Activated naive CD8-positive, alpha-beta T cell treated with anti-CD3 and anti-CD28 coated beads, Interleukin-2, amount 50 U/mL, for 24 hours (primary cell): ENCODE measurements around the gene AGAP3.
A peak's percentile ranks its signal among the peaks of the same experiment; 100 is the strongest.

Experiments used
- ATAC-seq: fragments of 150-1000 bp; cut with Tn5 transposase; one replicate; pipeline ENCODE4 v1.10.0; 2021
- DNase-seq: peaks from one replicate; pipeline ENCODE4 v3.0.0; 2021
- H3K27ac Mint-ChIP-seq: one replicate; pipeline ENCODE4 v1.8.0; 2021; ENCODE audit warnings: mild to moderate bottlenecking, mixed read lengths
- H3K27me3 Mint-ChIP-seq: one replicate; pipeline ENCODE4 v1.8.0; 2021; ENCODE audit warnings: mixed read lengths
- H3K36me3 Mint-ChIP-seq: one replicate; pipeline ENCODE4 v1.8.0; 2021; ENCODE audit warnings: low read depth, mixed read lengths
- H3K4me1 Mint-ChIP-seq: one replicate; pipeline ENCODE4 v1.8.0; 2021; ENCODE audit warnings: mixed read lengths
- H3K4me3 Mint-ChIP-seq: one replicate; pipeline ENCODE4 v1.8.0; 2021; ENCODE audit warnings: mild to moderate bottlenecking, moderate library complexity, mixed read lengths
- H3K9me3 Mint-ChIP-seq: one replicate; pipeline ENCODE4 v1.8.0; 2021; ENCODE audit warnings: mixed read lengths

The AGAP3 gene

DNA sequence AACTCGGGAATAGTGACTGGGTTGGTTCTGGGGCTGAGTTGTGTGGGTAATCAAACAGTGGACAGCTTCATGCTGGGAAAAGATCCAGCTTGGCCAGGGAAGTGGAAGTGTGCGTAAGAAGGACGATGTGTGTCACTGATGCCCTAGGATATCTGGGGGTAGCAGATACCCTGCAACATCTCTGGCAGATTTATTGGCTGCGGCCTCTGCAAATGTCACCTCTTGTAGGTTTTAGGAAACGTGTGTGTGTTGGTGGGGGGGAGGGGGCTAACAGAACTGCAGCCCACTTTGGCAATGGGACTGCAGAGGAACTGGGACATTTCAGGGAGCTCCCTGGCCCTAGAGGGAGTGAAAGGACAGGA is 965 bp upstream of the AGAP3 start:
- ATAC-seq (no peak), DNase-seq (no peak)
- Mint-ChIP-seq H3K4me3 (peak overlapping the region; percentile 78), H3K36me3 (no peaks in the 10 kb centered on the region), H3K27me3 (peaks cover 18% of the 10 kb centered on the region), H3K9me3 (no peaks in the 10 kb centered on the region), H3K4me1 (peaks cover 42% of the 10 kb centered on the region), H3K27ac (peak overlapping the region; percentile 28)

DNA sequence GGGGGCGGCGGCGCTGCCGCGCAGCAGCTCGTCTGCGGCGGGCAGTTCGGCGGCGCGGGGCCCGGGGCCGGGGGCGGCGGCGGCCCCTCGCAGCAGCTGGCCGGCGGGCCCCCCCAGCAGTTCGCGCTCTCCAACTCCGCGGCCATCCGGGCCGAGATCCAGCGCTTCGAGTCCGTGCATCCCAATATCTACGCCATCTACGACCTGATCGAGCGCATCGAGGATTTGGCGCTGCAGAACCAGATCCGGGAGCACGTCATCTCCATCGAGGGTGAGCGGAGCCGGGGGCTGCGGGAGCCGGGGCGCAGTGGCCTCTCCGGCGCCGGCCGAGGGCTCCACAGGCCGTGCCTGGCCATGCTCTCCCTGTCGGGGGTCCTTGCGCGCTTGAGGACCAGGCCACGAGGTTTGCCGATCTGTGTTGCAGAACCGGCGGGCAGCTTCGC is 548 bp downstream of the AGAP3 start:
- H3K36me3 Mint-ChIP-seq = no peaks in the 10 kb centered on the region
- H3K27ac Mint-ChIP-seq = peak overlapping the region; percentile 56
- ATAC-seq (no peak), DNase-seq (peak; percentile 35)
- peak overlapping the region; percentile 82 for H3K4me3 Mint-ChIP-seq
- H3K9me3 Mint-ChIP-seq = no peaks in the 10 kb centered on the region
- H3K4me1 Mint-ChIP-seq = peaks cover 40% of the 10 kb centered on the region
- peaks cover 21% of the 10 kb centered on the region for H3K27me3 Mint-ChIP-seq

DNA sequence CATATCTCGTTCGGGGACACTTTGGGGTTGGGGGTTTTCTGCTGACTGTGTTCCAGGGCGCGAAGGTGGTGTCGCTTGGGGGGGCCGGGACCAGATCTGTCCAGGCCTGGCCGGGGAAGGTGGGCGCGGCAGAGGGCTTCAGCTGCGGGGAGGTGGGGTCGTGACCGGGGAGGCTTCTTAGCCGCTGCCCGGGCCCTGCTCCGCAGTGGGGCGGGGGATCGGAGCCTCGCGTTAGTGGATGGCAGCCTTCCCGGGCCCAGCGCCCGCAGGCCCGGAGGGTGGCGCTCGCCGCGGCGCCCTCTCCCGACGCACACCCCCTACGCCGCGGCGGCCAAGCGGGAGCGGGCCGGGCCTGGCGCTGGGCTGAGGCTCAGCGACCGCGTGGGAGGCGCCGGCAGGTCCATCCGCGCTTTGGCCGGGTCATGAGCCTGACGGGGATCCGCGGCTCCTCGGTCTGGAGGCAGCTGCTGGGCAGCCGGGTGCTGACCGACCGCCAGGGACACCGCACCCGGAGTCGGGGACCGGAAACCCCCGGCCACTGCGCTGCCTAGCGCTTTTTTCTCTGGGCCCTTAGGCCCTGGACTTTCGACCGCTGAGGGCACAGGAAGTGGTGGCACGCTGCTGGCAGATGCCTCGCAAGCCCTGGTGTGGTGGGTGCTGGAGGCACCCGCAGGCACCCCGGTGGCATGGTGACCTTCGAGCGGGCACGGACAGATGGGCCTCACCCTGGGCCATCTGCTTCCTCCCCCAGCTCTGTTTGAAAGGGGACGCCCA is 1.2 kb downstream of the AGAP3 start:
- H3K9me3 Mint-ChIP-seq = no peaks in the 10 kb centered on the region
- no peaks in the 10 kb centered on the region for H3K36me3 Mint-ChIP-seq
- DNase-seq = peak; percentile 47
- peak overlapping the region; percentile 82 for H3K4me3 Mint-ChIP-seq
- peak; percentile 17 for ATAC-seq
- peaks cover 21% of the 10 kb centered on the region for H3K27me3 Mint-ChIP-seq
- H3K27ac Mint-ChIP-seq = peak overlapping the region; percentile 56
- peaks cover 37% of the 10 kb centered on the region for H3K4me1 Mint-ChIP-seq

DNA sequence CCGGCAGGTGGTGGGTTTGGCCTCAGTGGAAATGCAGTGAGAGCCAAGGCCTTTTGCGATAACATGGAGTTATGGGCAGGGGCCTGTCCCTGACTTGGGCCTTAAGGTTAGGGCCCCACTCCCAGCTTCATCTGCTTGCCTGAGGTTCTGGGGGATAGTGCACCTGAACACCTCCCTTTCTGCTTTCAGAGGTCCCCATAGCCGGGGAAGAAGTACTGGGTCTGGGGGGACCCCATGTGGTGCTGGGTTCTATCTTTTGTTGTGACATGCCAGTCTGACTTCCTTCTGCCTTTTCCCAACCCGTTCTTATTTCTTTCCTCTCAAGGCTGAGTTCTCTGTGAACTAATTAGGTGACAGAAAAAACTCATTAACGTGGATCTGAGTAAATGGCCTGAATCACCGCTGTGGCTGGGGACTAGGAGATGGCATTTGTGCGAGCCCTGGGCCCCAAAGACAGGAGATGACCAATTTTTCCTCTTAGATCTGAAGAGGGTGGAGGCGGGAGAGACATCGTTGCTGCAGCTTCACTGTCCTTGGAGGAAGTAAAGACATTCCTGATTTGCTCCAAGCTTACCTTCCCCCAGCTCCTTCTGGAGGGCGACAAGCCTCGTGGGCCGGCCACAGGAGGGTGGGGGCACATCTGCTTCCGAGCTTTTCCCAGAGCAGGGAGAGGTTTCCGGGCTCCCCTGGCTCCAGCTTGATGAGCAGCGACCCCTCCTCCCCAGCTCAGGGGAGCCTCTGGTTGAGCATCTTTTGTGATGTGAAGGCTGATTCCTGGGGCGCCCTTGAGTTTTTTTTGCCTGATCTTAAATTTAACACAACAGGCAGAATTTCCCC is 2.0 kb downstream of the AGAP3 start:
- no peaks in the 10 kb centered on the region for H3K9me3 Mint-ChIP-seq
- peak overlapping the region; percentile 57 for H3K27ac Mint-ChIP-seq
- H3K4me3 Mint-ChIP-seq = peak overlapping the region; percentile 82
- no peaks in the 10 kb centered on the region for H3K36me3 Mint-ChIP-seq
- ATAC-seq (no peak), DNase-seq (no peak)
- peaks cover 21% of the 10 kb centered on the region for H3K27me3 Mint-ChIP-seq
- peaks cover 34% of the 10 kb centered on the region for H3K4me1 Mint-ChIP-seq

DNA sequence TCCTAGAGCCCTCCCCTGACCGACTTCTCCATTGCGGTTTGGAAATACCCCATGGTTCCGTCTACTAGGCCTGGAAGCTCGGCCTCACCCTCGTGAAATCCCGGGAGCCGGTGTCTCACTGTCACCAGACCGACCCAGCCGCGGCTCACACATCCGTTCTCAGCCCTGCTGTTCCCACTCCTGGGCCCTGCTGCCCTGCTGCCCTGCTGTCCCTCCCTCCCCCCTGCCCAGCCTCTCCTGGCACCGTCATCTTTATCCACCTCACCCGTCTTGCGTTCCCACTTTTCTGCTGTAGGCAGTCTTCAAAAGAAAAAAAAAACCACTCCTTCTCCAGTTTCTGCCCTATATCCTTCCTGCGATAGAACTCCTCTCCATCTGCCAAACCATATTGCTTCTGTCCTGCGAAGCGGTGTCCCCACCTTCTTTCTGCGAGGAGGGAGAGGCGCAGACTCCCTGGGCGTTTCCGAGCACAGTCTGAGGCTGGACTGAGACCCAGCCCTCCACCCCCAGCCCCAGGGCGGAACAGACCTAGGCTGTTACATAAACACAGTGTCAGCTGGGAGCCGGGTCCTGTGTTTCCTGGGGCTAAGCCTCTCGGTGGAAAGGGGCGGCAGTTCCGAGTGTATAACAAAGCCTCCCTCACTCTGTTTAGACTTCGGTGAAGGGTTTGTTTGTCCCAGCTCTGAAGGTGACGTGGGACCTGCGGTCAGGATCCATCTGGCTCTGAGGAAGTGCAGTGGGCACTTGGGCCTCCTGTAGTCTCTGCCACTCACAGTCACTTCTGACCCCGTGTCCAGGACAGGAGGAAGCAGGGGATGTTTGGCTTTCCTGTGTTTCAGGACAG is 2.8 kb downstream of the AGAP3 start:
- Mint-ChIP-seq H3K36me3 (no peaks in the 10 kb centered on the region), H3K4me1 (peaks cover 31% of the 10 kb centered on the region), H3K27ac (no peak overlapping the region), H3K27me3 (peaks cover 21% of the 10 kb centered on the region), H3K9me3 (no peaks in the 10 kb centered on the region), H3K4me3 (peak overlapping the region; percentile 58)
- DNase-seq = peak; percentile 27
- ATAC-seq = peak; percentile 5

DNA sequence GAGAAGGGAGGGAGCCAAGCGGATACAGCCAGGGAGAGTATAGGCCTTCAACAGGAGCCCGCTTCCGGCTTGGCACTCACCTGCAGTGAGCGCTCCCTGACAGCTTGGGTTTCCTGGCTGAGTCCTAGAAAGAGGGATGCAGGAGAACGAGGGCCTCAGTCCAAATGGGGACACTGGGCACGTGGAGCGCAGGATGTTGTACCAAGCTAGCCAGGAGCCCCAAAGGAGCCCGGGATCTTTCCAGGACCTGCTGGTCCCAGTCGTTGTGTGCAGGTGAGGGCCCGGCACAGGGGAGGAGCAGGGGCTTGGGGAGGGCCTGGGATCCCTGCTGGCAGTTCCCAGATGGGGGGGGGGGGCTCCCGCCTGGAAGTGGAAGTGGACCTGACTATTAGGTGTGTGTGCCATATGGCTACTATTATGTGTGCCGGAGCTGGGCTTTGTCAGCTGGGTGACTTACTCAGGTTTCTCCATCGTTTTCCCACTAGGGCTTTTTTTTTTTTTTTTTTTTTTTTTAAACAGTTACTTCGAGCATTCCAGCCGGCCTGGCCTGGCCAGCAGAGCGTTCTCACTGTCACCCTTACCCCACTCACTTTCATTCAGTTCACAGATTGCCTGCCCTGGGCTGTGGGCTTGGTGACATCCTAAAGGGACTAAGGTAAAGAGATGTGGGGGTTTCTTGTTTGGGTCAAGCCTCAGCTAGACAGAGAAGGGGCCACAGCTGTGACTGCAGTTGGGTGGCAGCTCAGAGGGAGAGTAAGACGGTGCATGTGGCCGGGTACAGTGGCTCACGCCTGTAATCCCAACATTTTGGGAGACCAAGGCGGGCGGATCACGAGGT is 3.8 kb downstream of the AGAP3 start:
- no peak for ATAC-seq
- Mint-ChIP-seq H3K9me3 (no peaks in the 10 kb centered on the region), H3K36me3 (no peaks in the 10 kb centered on the region), H3K4me3 (no peak overlapping the region), H3K4me1 (peaks cover 27% of the 10 kb centered on the region), H3K27me3 (peaks cover 16% of the 10 kb centered on the region), H3K27ac (no peak overlapping the region)
- no peak for DNase-seq

DNA sequence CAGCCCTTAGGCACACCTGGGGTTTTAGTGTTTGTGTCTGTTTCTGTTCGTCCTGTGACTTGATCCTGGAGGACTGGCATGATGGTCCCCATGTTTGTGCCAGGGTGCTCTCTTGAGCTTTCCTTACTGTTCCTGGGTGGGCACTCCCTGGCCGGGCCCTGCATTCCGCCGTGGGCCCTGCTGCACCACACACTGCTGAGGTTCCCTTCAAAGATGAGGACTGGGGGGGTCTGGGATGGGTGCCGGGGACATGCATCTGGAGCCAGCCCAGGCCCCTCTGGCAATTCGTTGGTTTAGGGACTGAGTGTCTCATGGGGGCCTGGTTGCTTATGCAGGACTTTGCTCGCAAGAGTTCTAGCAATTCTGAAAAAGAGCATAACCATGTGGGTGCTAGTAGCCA is 4.7 kb downstream of the AGAP3 start:
- DNase-seq (no peak), ATAC-seq (no peak)
- H3K9me3 Mint-ChIP-seq = no peaks in the 10 kb centered on the region
- no peak overlapping the region for H3K27ac Mint-ChIP-seq
- peaks cover 10% of the 10 kb centered on the region for H3K27me3 Mint-ChIP-seq
- H3K4me3 Mint-ChIP-seq = no peak overlapping the region
- peaks cover 18% of the 10 kb centered on the region for H3K4me1 Mint-ChIP-seq
- H3K36me3 Mint-ChIP-seq = peaks cover 1% of the 10 kb centered on the region

DNA sequence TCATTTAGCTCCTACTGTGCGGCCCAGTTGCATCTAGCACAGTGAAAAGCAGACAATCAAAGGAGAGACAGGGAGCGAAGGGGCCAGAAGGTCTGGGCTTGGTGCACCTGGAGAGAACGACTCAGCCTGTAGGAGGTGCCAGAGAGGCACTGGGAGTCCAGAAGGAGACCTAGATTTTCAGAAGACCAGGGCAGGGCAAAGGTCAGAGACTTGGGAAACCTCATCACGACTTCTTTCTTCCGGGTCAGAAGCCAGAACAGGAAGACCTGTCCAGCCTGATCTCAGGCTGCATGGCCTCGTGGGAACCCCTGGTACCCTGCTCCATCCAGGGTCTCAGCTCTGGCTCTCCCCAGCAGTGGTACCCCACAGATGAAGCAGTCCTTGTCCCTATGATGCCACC is 5.2 kb downstream of the AGAP3 start:
- no peak for ATAC-seq
- peaks cover 18% of the 10 kb centered on the region for H3K4me1 Mint-ChIP-seq
- no peak overlapping the region for H3K27ac Mint-ChIP-seq
- H3K4me3 Mint-ChIP-seq = no peak overlapping the region
- DNase-seq = no peak
- H3K9me3 Mint-ChIP-seq = no peaks in the 10 kb centered on the region
- H3K27me3 Mint-ChIP-seq = peaks cover 10% of the 10 kb centered on the region
- H3K36me3 Mint-ChIP-seq = peaks cover 2% of the 10 kb centered on the region

DNA sequence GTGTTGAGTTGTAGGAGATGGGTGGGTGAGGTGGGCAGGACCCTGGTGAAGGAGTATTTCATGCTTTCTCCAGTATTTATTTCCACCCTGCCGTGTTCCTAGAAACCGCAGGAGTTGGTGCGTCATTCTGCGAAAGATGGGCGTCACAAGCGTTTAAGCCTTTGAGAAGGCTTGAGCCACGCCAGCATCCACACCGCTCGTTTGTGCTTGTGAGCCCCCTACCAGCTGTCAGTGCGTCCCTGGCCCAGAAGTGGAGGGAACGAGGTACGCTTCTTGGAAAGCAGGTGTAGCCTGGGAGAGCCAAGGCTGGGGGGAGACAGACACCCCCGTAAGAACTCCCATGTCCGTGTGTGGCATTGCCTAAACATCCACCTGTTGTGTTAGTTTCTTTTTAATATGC is 5.7 kb downstream of the AGAP3 start:
- Mint-ChIP-seq H3K4me3 (no peak overlapping the region), H3K4me1 (peaks cover 18% of the 10 kb centered on the region), H3K36me3 (peaks cover 2% of the 10 kb centered on the region), H3K27ac (no peak overlapping the region), H3K9me3 (no peaks in the 10 kb centered on the region), H3K27me3 (peaks cover 10% of the 10 kb centered on the region)
- DNase-seq = no peak
- ATAC-seq = no peak

DNA sequence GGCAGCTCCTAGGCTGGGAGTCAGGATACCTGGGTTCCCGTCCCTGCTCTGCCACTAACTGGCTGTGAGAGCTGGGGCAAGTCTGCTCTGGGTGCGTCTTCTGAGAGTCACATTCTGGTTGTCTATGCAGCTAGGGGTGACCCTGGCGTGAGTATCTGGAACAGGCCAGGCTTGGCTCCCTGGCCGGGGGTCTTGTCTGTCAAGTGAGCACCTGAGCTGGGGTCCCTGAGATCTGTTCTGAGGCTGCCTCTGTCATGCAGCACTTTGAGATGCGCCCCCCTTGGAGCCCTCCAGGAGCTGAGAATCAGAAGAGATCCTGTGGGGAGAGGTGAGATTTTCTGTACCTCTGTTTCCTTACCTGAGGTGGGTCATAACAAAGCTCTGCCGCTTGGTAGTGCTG is 7.5 kb downstream of the AGAP3 start:
- H3K4me1 Mint-ChIP-seq = peaks cover 10% of the 10 kb centered on the region
- peaks cover 7% of the 10 kb centered on the region for H3K27me3 Mint-ChIP-seq
- H3K36me3 Mint-ChIP-seq = peaks cover 2% of the 10 kb centered on the region
- no peak overlapping the region for H3K27ac Mint-ChIP-seq
- no peak for DNase-seq
- no peaks in the 10 kb centered on the region for H3K9me3 Mint-ChIP-seq
- H3K4me3 Mint-ChIP-seq = no peak overlapping the region
- no peak for ATAC-seq

DNA sequence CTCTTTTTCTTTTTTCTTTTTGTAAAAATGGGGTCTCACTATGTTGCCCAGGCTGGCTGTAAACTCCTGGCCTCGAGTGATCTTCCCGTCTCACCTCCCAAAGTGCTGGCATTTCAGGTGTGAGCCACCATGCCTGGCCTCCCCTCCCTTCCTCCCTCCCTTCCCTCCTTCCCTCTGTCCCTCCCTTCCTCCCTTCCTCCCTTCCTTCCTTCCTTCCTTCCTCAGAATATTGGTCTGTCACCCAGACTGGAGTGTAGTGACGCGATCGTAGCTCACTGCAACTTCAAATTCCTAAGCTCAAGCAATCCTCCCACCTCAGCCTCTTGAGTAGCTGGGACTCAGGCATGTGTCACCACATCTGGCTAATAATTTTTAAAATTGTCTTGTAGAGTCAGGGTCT is 8.4 kb downstream of the AGAP3 start:
- Mint-ChIP-seq H3K4me1 (peaks cover 3% of the 10 kb centered on the region), H3K27ac (no peak overlapping the region), H3K4me3 (no peak overlapping the region), H3K36me3 (peaks cover 2% of the 10 kb centered on the region), H3K27me3 (peaks cover 3% of the 10 kb centered on the region), H3K9me3 (no peaks in the 10 kb centered on the region)
- ATAC-seq (no peak), DNase-seq (no peak)

DNA sequence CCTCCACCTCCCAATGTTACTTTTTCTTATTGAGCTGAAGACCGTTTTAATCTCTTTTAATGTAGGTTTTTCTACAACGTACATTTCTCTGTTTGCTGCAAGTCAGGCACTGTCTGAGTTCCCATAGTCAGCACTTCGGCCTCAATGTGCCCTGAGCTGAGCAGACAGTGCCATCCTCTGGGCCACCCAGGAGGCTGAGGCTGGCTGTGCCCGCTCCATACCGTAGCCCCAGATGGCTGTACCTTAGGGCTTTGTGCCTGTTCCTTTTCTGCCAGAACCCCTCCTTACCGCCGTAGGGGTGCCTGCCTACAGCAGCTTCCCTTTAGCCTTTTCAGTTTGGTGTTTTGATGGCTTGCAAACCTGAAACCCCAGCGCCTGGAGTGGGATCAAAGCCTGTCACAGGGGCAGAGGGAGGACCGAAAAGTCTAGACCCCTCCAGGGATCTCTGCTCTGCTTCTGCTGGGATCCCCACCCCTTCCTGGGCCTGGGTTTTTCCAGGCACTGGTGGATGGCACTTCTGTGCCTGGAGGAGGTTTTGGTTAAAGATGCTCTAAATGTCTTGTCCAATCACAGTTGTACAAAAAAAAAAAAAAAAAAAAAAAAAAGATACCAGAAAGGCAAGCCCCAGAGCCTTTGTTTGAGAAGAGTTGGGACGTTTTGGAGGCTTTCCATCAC is 9.0 kb downstream of the AGAP3 start:
- DNase-seq = no peak
- Mint-ChIP-seq H3K4me1 (peaks cover 3% of the 10 kb centered on the region), H3K27ac (no peak overlapping the region), H3K36me3 (peaks cover 2% of the 10 kb centered on the region), H3K27me3 (peaks cover 3% of the 10 kb centered on the region), H3K9me3 (no peaks in the 10 kb centered on the region), H3K4me3 (no peak overlapping the region)
- no peak for ATAC-seq

DNA sequence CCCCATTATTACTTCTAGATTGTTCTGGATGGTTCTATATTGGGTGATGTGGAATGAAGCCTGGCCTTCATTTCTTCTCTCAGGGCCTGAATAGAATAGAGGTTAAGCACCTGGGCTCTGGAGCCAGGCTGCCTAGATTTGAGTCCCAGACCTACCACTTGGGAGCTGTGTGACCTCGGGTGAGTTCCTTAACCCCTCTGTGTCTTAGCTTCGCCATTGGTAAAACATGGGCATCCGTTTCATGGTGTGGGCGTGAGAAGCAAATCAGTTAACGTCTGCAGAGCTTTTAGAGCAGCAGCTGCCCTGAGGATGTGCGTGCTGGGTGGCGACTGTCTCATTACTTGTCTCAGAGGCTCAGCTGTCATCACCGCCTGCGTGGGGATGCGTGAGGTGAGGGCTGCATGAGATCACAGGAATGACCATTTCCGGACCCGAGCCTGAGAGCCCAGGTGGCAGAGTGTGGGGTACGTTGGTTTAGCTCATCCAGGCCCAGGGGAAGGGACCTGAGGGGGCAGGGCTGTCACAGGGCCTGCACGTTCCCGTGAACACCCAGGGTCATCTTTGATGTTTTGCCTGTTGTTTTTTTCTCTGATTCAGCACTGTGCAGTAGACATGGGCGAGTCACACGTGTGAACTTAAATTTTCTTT is 9.7 kb downstream of the AGAP3 start:
- Mint-ChIP-seq H3K9me3 (no peaks in the 10 kb centered on the region), H3K27me3 (peaks cover 3% of the 10 kb centered on the region), H3K4me1 (peaks cover 3% of the 10 kb centered on the region), H3K36me3 (peaks cover 2% of the 10 kb centered on the region), H3K27ac (no peak overlapping the region), H3K4me3 (no peak overlapping the region)
- ATAC-seq (no peak), DNase-seq (no peak)
